Lower leg skin (tissue), 4 donors: ENCODE data around the gene SHC1. TPM values are rescaled to one million over a fixed set of nuclear protein-coding genes. Genes with fewer than 3 reads are reported as not detected.
A peak's percentile ranks its signal among the peaks of the same experiment; 100 is the strongest.

ENCODE experiments used
- DNase-seq, 2 donors: peaks; one replicate each; pipeline ENCODE4 v3.0.0-alpha.2; 2019; ENCODE audit warnings: low spot score in 2 of 2
- H3K4me3 ChIP-seq: fragments of 200-600 bp; sonication (generic); 2 replicates; pipeline ENCODE4 v1.5.1; 2017; ENCODE audit warnings: mild to moderate bottlenecking, low read depth; ENCODE audit not compliant: poor library complexity, severe bottlenecking
- CTCF ChIP-seq, 3 donors: fragments of 450-650 bp; IDR thresholded peaks; one replicate each; pipeline ENCODE4 v1.5.1; 2016; ENCODE audit warnings: antibody characterized with exemption in 3 of 3, mild to moderate bottlenecking in 3 of 3, moderate library complexity in 2 of 3
- POLR2A ChIP-seq, 2 donors: fragments of 450-650 bp; IDR thresholded peaks; one replicate each; pipeline ENCODE4 v1.6.1; 2016 to 2017; ENCODE audit warnings: antibody characterized with exemption in 2 of 2, mild to moderate bottlenecking in 1 of 2, moderate library complexity in 1 of 2
- WGBS, 2 donors: methylation state at CpG; one replicate each; pipeline ENCODE4 v1.1.5; 2018; 5-methylcytosine and 5-hydroxymethylcytosine counted together
- intact Hi-C: fragments of 100-400 bp; cut with DNase I; formaldehyde crosslinking; loops from one replicate; pipeline ENCODE4 v1.15.0; 2023; ENCODE audit warnings: low total_unique reads
- total RNA-seq, 4 donors: library from RNA; depleted of rRNA; stranded (reverse); fragments of >200 nt; gene quantifications; one replicate each; pipeline ENCODE4 v1.1.0, GENCODE V29; 2016

Gene SHC1, protein sequence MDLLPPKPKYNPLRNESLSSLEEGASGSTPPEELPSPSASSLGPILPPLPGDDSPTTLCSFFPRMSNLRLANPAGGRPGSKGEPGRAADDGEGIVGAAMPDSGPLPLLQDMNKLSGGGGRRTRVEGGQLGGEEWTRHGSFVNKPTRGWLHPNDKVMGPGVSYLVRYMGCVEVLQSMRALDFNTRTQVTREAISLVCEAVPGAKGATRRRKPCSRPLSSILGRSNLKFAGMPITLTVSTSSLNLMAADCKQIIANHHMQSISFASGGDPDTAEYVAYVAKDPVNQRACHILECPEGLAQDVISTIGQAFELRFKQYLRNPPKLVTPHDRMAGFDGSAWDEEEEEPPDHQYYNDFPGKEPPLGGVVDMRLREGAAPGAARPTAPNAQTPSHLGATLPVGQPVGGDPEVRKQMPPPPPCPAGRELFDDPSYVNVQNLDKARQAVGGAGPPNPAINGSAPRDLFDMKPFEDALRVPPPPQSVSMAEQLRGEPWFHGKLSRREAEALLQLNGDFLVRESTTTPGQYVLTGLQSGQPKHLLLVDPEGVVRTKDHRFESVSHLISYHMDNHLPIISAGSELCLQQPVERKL
- total RNA-seq = 10 to 100 TPM; 45.4 to 68.9 (median 66.4) TPM

GRCh38 chr1:154970631-154971340, at the start of gene SHC1:
TSS of gene SHC1 (minus strand) at chr1:154970747. CDS start at chr1:154970526, 221 bp downstream.
- intact Hi-C loops = no loop called here
- H3K4me3 ChIP-seq = peak within 1 kb of the TSS; percentile 17
- WGBS, 2 donors = 5 to 11% methylated on average over 13 to 15 of the region's 15 CpGs
- TF ChIP-seq CTCF (IDR thresholded peaks at IDR 0.05) (no peak), POLR2A (IDR thresholded peaks at IDR 0.05) (no peak)
- peak; percentile 93 to 99 for DNase-seq

GRCh38 chr1:155019377-155020245, 49.1 kb upstream of the SHC1 start:
- intact Hi-C loops = loop anchor here (10.0 kb wide), 1 partner anchor 55 kb away; the partner anchor contains the start of gene PYGO2
- no peak overlapping the region for H3K4me3 ChIP-seq
- DNase-seq = no peak
- WGBS, 2 donors = 55 to 58% methylated on average over 11 of the region's 11 CpGs
- TF ChIP-seq CTCF (IDR thresholded peaks at IDR 0.05) (no peak), POLR2A (IDR thresholded peaks at IDR 0.05) (no peak)

DNA sequence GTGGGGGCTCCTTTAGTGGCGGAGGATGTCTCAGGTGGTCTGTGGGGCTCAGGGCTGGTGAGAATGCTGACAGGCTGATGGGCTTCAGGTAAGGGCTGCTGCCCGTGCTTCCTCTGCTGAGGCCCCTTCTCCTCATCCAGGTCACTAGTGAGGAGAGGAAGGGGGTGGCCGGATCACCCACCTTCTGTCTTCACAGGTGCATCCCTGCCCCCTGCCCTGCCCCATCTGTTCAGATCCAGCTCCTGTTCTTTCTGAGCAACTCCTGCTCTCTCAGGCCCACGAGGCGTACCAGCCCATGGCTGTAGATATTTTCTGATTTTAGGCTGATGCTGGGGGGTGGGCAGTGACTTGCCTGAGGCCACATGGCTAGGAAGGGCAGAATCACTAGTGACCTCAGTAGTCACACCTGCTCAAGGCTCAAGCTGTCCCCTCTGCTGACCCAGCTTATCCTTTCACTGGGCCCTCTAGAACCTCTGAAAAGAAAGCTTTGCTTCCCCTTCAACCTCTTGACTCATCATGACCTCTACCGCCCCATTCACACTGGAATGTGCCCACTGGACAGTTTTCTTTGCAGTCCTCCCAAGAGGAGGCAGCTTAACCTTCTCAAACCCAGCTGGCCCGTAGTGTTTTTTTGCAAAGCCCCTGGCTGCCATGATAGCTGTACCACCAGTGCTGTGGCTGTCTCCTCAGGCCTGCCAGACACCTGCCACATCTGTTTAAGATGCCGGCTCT, 48.2 kb upstream of the SHC1 start:
- no peak overlapping the region for H3K4me3 ChIP-seq
- DNase-seq = no peak
- intact Hi-C loops = loop anchor here (10.0 kb wide), 1 partner anchor 54 kb away; the partner anchor contains the start of gene PYGO2
- no peak for TF ChIP-seq CTCF (IDR thresholded peaks at IDR 0.05)
- TF ChIP-seq POLR2A (IDR thresholded peaks at IDR 0.05) = no peak
- WGBS, 2 donors = 70 to 82% methylated on average over 8 of the region's 8 CpGs

DNA sequence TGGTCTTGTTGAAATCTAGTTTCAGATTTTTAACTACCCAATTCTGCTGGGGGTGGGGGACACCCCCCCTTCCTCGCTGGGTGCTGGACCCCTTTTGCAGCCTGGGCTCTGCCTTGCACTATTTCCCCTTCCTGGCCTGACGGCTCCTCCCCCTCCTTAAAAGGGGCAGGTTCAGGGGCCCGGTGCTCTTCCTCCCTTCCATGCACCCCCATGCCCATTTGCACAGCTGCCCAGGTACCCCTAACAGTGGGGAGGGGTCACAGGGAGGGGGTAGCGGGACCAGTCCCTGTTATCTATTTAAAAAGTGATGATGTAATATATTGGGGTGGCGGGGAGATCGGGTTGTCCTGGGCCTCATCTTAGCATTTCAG, 47.4 kb upstream of the SHC1 start:
- intact Hi-C loops = loop anchor here (10.0 kb wide), 1 partner anchor 53 kb away; the partner anchor contains the start of gene PYGO2
- TF ChIP-seq POLR2A (IDR thresholded peaks at IDR 0.05) (no peak), CTCF (IDR thresholded peaks at IDR 0.05) (no peak)
- no peak overlapping the region for H3K4me3 ChIP-seq
- 25 to 30% methylated on average over 6 of the region's 6 CpGs for WGBS, 2 donors
- DNase-seq = no peak
